CD14-positive monocyte (primary cell): ENCODE data around the gene LIN37. TPM values are rescaled to one million over a fixed set of nuclear protein-coding genes. Genes with fewer than 3 reads are reported as not detected.

Experiments
- DNase-seq, 3 donors: peaks; one replicate each; pipeline ENCODE4 v3.0.0-alpha.2; 2011 to 2022
- H2AFZ ChIP-seq: 2 replicates; pipeline ENCODE4 v1.6.0; 2012; ENCODE audit warnings: mild to moderate bottlenecking, low read depth, low read length, inconsistent platforms; ENCODE audit not compliant: insufficient read depth, poor library complexity, severe bottlenecking
- H3K27ac ChIP-seq, 2 donors: 1 replicate in 1 of 2; 2 replicates in 1 of 2; pipeline ENCODE4 v1.5.1; 2012 to 2013; ENCODE audit warnings: low read length in 2 of 2, control low read depth in 1 of 2, inconsistent platforms in 1 of 2, low read depth in 1 of 2, mild to moderate bottlenecking in 1 of 2
- H3K27me3 ChIP-seq, 2 donors: one replicate each; pipeline versions ENCODE4 v1.6.0 to v1.6.1; 2011 to 2013; ENCODE audit warnings: low read length in 2 of 2; ENCODE audit not compliant: control insufficient read depth in 2 of 2, insufficient read depth in 2 of 2
- H3K36me3 ChIP-seq, 2 donors: replicated peaks in 1 of 2; 1 replicate in 1 of 2; 2 replicates in 1 of 2; pipeline versions ENCODE4 v1.5.1 to v1.6.1; 2012 to 2013; ENCODE audit warnings: low read length in 2 of 2, control low read depth in 1 of 2, inconsistent platforms in 1 of 2, mild to moderate bottlenecking in 1 of 2; ENCODE audit not compliant: insufficient read depth in 2 of 2, control insufficient read depth in 1 of 2
- H3K4me1 ChIP-seq, 2 donors: 1 replicate in 1 of 2; 2 replicates in 1 of 2; pipeline versions ENCODE4 v1.5.1 to v1.6.1; 2012 to 2013; ENCODE audit warnings: low read length in 2 of 2, control low read depth in 1 of 2, inconsistent platforms in 1 of 2, mild to moderate bottlenecking in 1 of 2, moderate library complexity in 1 of 2; ENCODE audit not compliant: insufficient read depth in 2 of 2, control insufficient read depth in 1 of 2
- H3K4me2 ChIP-seq: replicated peaks from 2 replicates; pipeline ENCODE3; 2012; ENCODE audit warnings: low read length, moderate library complexity, mild to moderate bottlenecking; ENCODE audit not compliant: poor library complexity, severe bottlenecking; ENCODE audit errors: extremely low read depth
- H3K4me3 ChIP-seq, 3 experiments: fragments of 200-600 bp in 1 of 3; sonication (generic) in 1 of 3; replicated peaks in 1 of 3; 1 replicate in 2 of 3; 2 replicates in 1 of 3; pipeline ENCODE4 v1.5.1; 2011 to 2013; ENCODE audit warnings: low read length in 3 of 3, mild to moderate bottlenecking in 3 of 3, control low read depth in 2 of 3, low read depth in 2 of 3, inconsistent platforms in 1 of 3, moderate library complexity in 1 of 3
- H3K79me2 ChIP-seq: 2 replicates; pipeline ENCODE4 v1.6.0; 2012; ENCODE audit warnings: mild to moderate bottlenecking, control low read depth, inconsistent platforms, low read length, moderate library complexity; ENCODE audit not compliant: insufficient read depth
- H3K9ac ChIP-seq: 2 replicates; pipeline ENCODE4 v1.6.0; 2017; ENCODE audit warnings: low read length, mild to moderate bottlenecking; ENCODE audit not compliant: insufficient read depth, poor library complexity, severe bottlenecking
- H3K9me3 ChIP-seq, 2 donors: replicated peaks in 1 of 2; 1 replicate in 1 of 2; 2 replicates in 1 of 2; pipeline versions ENCODE4 v1.5.1 to v1.6.1; 2012 to 2013; ENCODE audit warnings: low read length in 2 of 2, control low read depth in 1 of 2; ENCODE audit not compliant: control insufficient read depth in 1 of 2, insufficient read depth in 1 of 2
- H4K20me1 ChIP-seq: 2 replicates; pipeline ENCODE4 v1.6.0; 2012; ENCODE audit warnings: mild to moderate bottlenecking, low read length, control low read depth, moderate library complexity; ENCODE audit not compliant: insufficient read depth
- H3K27ac Mint-ChIP-seq, 7 donors: one replicate each; pipeline ENCODE4 v1.8.0; 2020; ENCODE audit warnings: mild to moderate bottlenecking in 7 of 7, mixed read lengths in 7 of 7, moderate library complexity in 6 of 7, inconsistent platforms in 2 of 7
- H3K27me3 Mint-ChIP-seq, 3 donors: one replicate each; pipeline ENCODE4 v1.8.0; 2021 to 2022; ENCODE audit warnings: low read depth in 3 of 3, mild to moderate bottlenecking in 3 of 3, mixed read lengths in 3 of 3, moderate library complexity in 3 of 3, inconsistent platforms in 1 of 3
- H3K36me3 Mint-ChIP-seq, 2 donors: one replicate each; pipeline ENCODE4 v1.8.0; 2020; ENCODE audit warnings: mixed read lengths in 2 of 2, inconsistent platforms in 1 of 2, mild to moderate bottlenecking in 1 of 2
- H3K4me1 Mint-ChIP-seq: one replicate; pipeline ENCODE4 v1.8.0; 2020; ENCODE audit warnings: mild to moderate bottlenecking, mixed read lengths
- H3K4me3 Mint-ChIP-seq, 2 donors: one replicate each; pipeline ENCODE4 v1.8.0; 2020; ENCODE audit warnings: mild to moderate bottlenecking in 2 of 2, mixed read lengths in 2 of 2, moderate library complexity in 1 of 2
- H3K9me3 Mint-ChIP-seq, 7 donors: one replicate each; pipeline ENCODE4 v1.8.0; 2020 to 2022; ENCODE audit warnings: mixed read lengths in 7 of 7, mild to moderate bottlenecking in 6 of 7, moderate library complexity in 6 of 7, inconsistent platforms in 2 of 7
- WGBS: methylation state at CpG from one replicate; pipeline ENCODE4 v1.1.5; 2013; ENCODE audit warnings: missing lambda C conversion rate; ENCODE audit not compliant: insufficient coverage; 5-methylcytosine and 5-hydroxymethylcytosine counted together
- intact Hi-C, 2 donors: fragments of 100-400 bp; cut with micrococcal nuclease; formaldehyde crosslinking; loops; one replicate each; pipeline versions ENCODE4 v1.15.0 to v1.15.1; 2023
- polyA plus RNA-seq, 3 donors: library from polyadenylated mRNA; depleted of rRNA in 1 of 3; unstranded in 2 of 3; stranded (reverse) in 1 of 3; fragments of 300-500 nt in 2 of 3; fragments of >200 nt in 1 of 3; fragmentation: Illumina TruSeq in 2 of 3; gene quantifications; 1 replicate in 2 of 3; 2 replicates in 1 of 3; pipeline ENCODE4 v1.2.3, GENCODE V29; 2012 to 2021
- TF ChIP-seq, protein P1 (sequence below): fragments of 200-600 bp; IDR thresholded peaks from one replicate; pipeline ENCODE4 v1.8.0; 2022; ENCODE audit warnings: antibody characterized with exemption, mild to moderate bottlenecking

The LIN37 gene
- polyA plus RNA-seq, 3 donors, result 5.6 to 28.6 (median 7.2) TPM

DNA sequence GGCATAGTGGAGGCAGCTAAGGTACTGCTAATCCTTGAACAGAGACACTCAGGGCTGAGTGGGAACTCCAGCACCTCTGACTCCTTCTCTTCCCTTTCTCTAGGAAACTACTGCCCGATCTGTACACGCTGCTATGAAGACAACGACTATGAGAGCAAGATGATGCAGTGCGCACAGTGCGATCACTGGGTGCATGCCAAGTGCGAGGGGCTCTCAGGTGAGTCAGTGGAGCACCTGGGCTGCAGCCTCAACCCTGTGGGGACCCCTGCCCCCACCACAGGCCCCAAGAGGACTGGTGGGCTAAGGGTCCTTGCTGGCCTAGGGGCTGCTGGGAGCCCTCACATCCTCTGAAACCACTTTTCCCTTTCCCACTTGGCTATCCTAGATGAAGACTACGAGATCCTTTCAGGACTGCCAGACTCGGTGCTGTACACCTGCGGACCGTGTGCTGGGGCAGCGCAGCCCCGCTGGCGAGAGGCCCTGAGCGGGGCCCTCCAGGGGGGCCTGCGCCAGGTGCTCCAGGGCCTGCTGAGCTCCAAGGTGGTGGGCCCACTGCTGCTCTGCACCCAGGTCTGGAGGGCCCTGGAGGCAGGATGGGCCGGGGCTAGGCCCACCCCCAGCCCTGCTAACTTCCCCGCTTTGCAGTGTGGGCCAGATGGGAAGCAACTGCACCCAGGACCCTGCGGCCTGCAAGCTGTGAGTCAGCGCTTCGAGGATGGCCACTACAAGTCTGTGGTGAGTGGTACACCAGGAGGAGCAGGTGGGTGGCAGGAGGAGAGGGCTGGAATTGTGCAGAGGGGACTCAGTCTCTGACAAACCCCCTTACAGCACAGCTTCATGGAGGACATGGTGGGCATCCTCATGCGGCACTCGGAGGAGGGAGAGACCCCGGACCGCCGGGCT, 21.1 kb upstream of the LIN37 start:
- TF ChIP-seq, protein P1, sequence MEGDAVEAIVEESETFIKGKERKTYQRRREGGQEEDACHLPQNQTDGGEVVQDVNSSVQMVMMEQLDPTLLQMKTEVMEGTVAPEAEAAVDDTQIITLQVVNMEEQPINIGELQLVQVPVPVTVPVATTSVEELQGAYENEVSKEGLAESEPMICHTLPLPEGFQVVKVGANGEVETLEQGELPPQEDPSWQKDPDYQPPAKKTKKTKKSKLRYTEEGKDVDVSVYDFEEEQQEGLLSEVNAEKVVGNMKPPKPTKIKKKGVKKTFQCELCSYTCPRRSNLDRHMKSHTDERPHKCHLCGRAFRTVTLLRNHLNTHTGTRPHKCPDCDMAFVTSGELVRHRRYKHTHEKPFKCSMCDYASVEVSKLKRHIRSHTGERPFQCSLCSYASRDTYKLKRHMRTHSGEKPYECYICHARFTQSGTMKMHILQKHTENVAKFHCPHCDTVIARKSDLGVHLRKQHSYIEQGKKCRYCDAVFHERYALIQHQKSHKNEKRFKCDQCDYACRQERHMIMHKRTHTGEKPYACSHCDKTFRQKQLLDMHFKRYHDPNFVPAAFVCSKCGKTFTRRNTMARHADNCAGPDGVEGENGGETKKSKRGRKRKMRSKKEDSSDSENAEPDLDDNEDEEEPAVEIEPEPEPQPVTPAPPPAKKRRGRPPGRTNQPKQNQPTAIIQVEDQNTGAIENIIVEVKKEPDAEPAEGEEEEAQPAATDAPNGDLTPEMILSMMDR, result no peak
- Histone ChIP-seq H3K4me3 (no peak overlapping the region), H3K9ac (no peak overlapping the region), H3K4me1 (no peaks in the 10 kb centered on the region), H3K27me3 (no peaks in the 10 kb centered on the region), H3K9me3 (no peaks in the 10 kb centered on the region), H3K79me2 (no peaks in the 10 kb centered on the region), H4K20me1 (peaks cover 59% of the 10 kb centered on the region), H2AFZ (no peak overlapping the region), H3K36me3 (peaks cover 99 to 100% of the 10 kb centered on the region in 2 donors), H3K4me2 (no peak overlapping the region), H3K27ac (no peak overlapping the region)
- peaks cover 0 to 3% (median 2%) of the 10 kb centered on the region in 3 donors for H3K27me3 Mint-ChIP-seq
- H3K36me3 Mint-ChIP-seq, result peaks cover 90 to 99% of the 10 kb centered on the region in 2 donors
- DNase-seq, result no peak
- H3K4me3 Mint-ChIP-seq, result no peak overlapping the region
- H3K4me1 Mint-ChIP-seq, result no peaks in the 10 kb centered on the region
- WGBS, result 96% methylated on average over 14 of the region's 25 CpGs
- no peaks in the 10 kb centered on the region for H3K9me3 Mint-ChIP-seq
- intact Hi-C loops, result no loop called here
- H3K27ac Mint-ChIP-seq, result no peak overlapping the region

DNA sequence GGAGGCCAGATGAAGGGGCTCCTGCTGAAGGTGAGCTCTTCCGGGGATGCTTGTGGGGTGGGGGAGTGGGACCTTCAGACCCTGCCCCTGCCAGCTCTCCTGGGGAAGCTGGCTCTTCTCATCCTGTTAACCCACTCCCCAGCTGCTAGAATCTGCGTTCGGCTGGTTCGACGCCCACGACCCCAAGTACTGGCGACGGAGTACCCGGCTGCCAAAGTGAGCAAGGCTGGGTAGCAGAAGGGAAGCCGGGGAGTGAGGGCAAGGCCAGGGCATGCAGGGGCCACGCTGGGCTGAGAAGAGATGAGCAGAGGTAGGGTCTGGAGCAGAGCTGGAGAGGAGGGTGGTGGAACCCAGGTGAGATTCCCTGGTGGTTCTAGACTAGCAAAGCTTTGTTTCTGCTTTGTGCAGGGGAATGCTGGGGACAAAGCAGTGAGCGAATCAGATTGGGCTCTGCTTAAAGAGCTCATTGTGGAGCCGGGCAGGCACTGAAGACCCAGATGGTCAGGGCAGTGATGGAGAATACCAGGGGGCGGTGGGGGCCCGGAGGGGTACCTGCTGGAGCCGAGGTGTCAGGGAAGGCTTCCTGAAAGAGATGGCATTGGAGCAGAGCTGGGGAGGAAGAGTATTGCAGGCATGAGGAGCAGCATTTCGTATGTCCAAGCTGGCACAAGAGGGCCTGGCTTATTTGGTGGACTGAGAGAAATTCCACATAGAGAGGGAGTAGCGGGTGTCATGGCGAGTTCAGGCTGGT, 20.2 kb upstream of the LIN37 start:
- intact Hi-C loops, result no loop called here
- Histone ChIP-seq H3K4me2 (no peak overlapping the region), H3K9me3 (no peaks in the 10 kb centered on the region), H3K27ac (no peak overlapping the region), H3K36me3 (peaks cover 97 to 100% of the 10 kb centered on the region in 2 donors), H3K4me1 (no peaks in the 10 kb centered on the region), H3K9ac (no peak overlapping the region), H3K79me2 (no peaks in the 10 kb centered on the region), H3K4me3 (no peak overlapping the region), H4K20me1 (peaks cover 55% of the 10 kb centered on the region), H2AFZ (no peak overlapping the region), H3K27me3 (no peaks in the 10 kb centered on the region)
- H3K36me3 Mint-ChIP-seq, result peaks cover 81 to 97% of the 10 kb centered on the region in 2 donors
- H3K27me3 Mint-ChIP-seq, result peaks cover 0 to 3% (median 2%) of the 10 kb centered on the region in 3 donors
- no peak for DNase-seq
- H3K4me1 Mint-ChIP-seq, result no peaks in the 10 kb centered on the region
- H3K27ac Mint-ChIP-seq, result no peak overlapping the region
- no peak overlapping the region for H3K4me3 Mint-ChIP-seq
- TF ChIP-seq, protein P1, result no peak
- WGBS, result 95% methylated on average over 16 of the region's 19 CpGs
- H3K9me3 Mint-ChIP-seq, result no peaks in the 10 kb centered on the region
